ENCODE data around the gene CA4. TPM values are rescaled to one million over a fixed set of nuclear protein-coding genes. Genes with fewer than 3 reads are reported as not detected.

The CA4 gene
- total and polyA plus RNA-seq, 10 of the 15 experiments (the other 5 are each of a cell fraction or from before 2014, with no cell fraction given), result 0.13 to 0.31 TPM; not detected in 8

DNA sequence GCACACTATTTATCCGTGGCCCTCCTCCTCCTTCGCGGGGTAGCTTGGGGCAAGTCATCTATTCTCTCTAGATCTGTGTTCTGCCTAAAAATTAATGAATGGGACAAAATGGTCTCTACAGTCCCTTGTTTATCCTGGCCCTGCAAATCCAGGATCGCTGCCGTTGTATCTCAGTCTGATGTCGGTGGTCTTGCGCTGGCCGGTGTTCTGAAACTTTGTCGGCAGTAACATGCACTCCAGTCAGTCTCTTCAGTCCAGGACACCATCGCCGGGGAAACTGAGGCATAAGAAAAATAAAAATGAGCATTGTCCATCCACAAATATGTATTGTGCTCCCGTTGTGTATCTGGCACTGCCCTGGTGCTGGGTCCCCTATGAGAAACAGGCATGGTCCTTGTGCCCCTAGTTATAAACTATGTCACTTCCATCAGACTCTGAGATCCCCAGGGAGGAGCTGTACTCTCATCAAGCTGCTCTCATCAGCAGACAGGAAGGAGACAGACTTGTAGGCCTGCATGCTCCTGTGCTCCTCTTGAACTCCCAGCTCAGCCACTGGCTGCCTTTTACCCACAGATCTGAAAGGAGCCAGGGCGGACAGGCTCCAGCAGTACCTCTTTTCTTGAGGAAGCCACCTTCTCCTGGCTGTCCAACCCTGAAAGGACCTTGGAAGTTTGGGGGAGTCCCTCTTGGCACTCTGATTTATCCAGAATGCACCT is 13.7 kb upstream of the CA4 start:
- WGBS (ENCODE audit: insufficient coverage, insufficient replicate concordance, low lambda C conversion rate, missing lambda C conversion rate), result 85% methylated on average over 13 of the region's 13 CpGs
- FAIRE-seq, result no peak

DNA sequence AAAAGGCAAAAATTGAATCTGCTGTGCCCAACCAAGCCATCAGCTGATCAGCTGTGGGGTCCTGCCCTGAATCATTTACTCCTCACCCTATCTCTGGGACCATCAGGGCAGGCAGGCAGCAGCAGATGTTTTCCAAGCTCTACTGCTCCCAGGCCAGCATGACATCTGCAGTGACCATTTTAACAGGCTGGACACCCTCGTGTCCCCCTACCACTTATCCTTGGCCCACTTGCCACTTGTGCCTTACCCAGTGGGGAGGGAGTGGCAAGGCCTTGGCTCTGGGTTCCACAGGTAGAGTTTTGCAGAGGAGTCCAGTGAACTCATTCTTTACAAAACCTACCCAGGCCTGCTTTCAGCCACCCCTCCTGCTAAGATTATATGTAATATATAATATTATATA is 12.0 kb upstream of the CA4 start:
- ChIA-PET POLR2A (interaction anchor here (0.6 to 0.8 kb wide), 2 partner anchors 11 to 287 kb away, joined by 3 to 6 read pairs; no protein-coding TSS in a partner anchor), CTCF (interaction anchor here (1.6 kb wide), 1 partner anchor 285 kb away, joined by 3 read pairs; no protein-coding TSS in a partner anchor), SMC1A (ENCODE audit: uncharacterized antibody, unreplicated experiment) (no interaction called here), RAD21 (ENCODE audit: unreplicated experiment) (interaction anchor here (0.6 to 0.7 kb wide), 2 partner anchors 33 to 286 kb away, joined by 3 read pairs; no protein-coding TSS in a partner anchor)
- no peak overlapping the region for H3K9ac ChIP-seq (ENCODE audit: control insufficient read depth, insufficient read depth, low read length)
- H3K27me3 ChIP-seq (replicated peaks in 1 of 2; ENCODE audit: control insufficient read depth in 2 of 2, insufficient read depth in 2 of 2, low read length in 1 of 2), result peaks cover 0 to 4% of the 10 kb centered on the region in 2 experiments; a peak in 2 of 4 replicates
- 6% methylated on average over 1 of the region's 1 CpG for WGBS (ENCODE audit: insufficient coverage, insufficient replicate concordance, low lambda C conversion rate, missing lambda C conversion rate)
- H3K9me3 ChIP-seq (replicated peaks; ENCODE audit: control insufficient read depth, insufficient read depth, low read length), result no peaks in the 10 kb centered on the region
- no peak overlapping the region for H2AFZ ChIP-seq (ENCODE audit: control insufficient read depth, low read depth, low read length)
- no peaks in the 10 kb centered on the region for H3K36me3 ChIP-seq (ENCODE audit: control insufficient read depth in 2 of 2, insufficient read depth in 2 of 2, low read length in 1 of 2)
- H3K79me2 ChIP-seq (ENCODE audit: control insufficient read depth, insufficient read depth, low read length), result no peaks in the 10 kb centered on the region
- H3K4me2 ChIP-seq (ENCODE audit: control insufficient read depth, insufficient read depth), result no peak overlapping the region
- H3K4me1 ChIP-seq (ENCODE audit: control insufficient read depth, insufficient read depth, low read length), result no peaks in the 10 kb centered on the region
- H4K20me1 ChIP-seq (ENCODE audit: control insufficient read depth, insufficient read depth), result no peaks in the 10 kb centered on the region
- in situ Hi-C loops (cut with MboI), result loop anchor here (25.0 kb wide), 1 partner anchor 500 kb away; no protein-coding TSS in a partner anchor
- TF ChIP-seq TCF7 (IDR thresholded peaks at IDR 0.05; ENCODE audit: borderline replicate concordance) (no peak), CBX3 (IDR thresholded peaks at IDR 0.05; ENCODE audit: borderline replicate concordance, low read depth) (no peak), MXI1 (IDR thresholded peaks at IDR 0.05; ENCODE audit: low read depth, low read length) (no peak), MYB (IDR thresholded peaks at IDR 0.05; ENCODE audit: borderline replicate concordance, low read depth, low read length) (no peak), ZNF24 (IDR thresholded peaks at IDR 0.05) (no peak), MYC (IDR thresholded peaks at IDR 0.05; ENCODE audit: insufficient read depth, insufficient read length, insufficient replicate concordance, low read length, severe bottlenecking) (no peak), MTA3 (IDR thresholded peaks at IDR 0.05; ENCODE audit: borderline replicate concordance, low read length) (no peak), SPI1 (IDR thresholded peaks at IDR 0.05; ENCODE audit: borderline replicate concordance, insufficient read depth, low read depth, low read length) (no peak), STAT1 (conservative IDR thresholded peaks at IDR 0.05) (no peak), CREB1 (IDR thresholded peaks at IDR 0.05; ENCODE audit: low read depth) (no peak), WRNIP1 (IDR thresholded peaks at IDR 0.05; ENCODE audit: borderline replicate concordance, low read depth, low read length) (no peak), TARDBP (IDR thresholded peaks at IDR 0.05; ENCODE audit: borderline replicate concordance) (no peak), ZNF274 (IDR thresholded peaks at IDR 0.05; ENCODE audit: insufficient read depth, insufficient read length) (no peak), YBX1 (IDR thresholded peaks at IDR 0.05) (no peak)
- TF ChIP-seq, protein P1, sequence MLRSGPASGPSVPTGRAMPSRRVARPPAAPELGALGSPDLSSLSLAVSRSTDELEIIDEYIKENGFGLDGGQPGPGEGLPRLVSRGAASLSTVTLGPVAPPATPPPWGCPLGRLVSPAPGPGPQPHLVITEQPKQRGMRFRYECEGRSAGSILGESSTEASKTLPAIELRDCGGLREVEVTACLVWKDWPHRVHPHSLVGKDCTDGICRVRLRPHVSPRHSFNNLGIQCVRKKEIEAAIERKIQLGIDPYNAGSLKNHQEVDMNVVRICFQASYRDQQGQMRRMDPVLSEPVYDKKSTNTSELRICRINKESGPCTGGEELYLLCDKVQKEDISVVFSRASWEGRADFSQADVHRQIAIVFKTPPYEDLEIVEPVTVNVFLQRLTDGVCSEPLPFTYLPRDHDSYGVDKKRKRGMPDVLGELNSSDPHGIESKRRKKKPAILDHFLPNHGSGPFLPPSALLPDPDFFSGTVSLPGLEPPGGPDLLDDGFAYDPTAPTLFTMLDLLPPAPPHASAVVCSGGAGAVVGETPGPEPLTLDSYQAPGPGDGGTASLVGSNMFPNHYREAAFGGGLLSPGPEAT (IDR thresholded peaks at IDR 0.05; ENCODE audit: low read depth), result no peak
- BruUV-seq (replicated peaks), result no TSS peak
- no peak overlapping the region for H3K4me3 ChIP-seq
- DNase-seq (ENCODE audit: low read depth, low spot score), result no peak
- intact Hi-C loops (cut with micrococcal nuclease; ENCODE audit: unreplicated experiment), result no loop called here
- ATAC-seq, result no peak
- FAIRE-seq, result no peak
- H3K27ac ChIP-seq (ENCODE audit: control insufficient read depth, insufficient read depth), result no peak overlapping the region

More for the DNA sequence above, 13.7 kb upstream of the CA4 start:
- H3K4me3 ChIP-seq, result peak overlapping the region; percentile 64; the same call in 1 of the 2 replicates
- H3K36me3 ChIP-seq (ENCODE audit: control insufficient read depth in 2 of 2, insufficient read depth in 2 of 2, low read length in 1 of 2), result no peaks in the 10 kb centered on the region
- H3K4me1 ChIP-seq (ENCODE audit: control insufficient read depth, insufficient read depth, low read length), result no peaks in the 10 kb centered on the region
- no peak overlapping the region for H3K9ac ChIP-seq (ENCODE audit: control insufficient read depth, insufficient read depth, low read length)
- SMC1A ChIA-PET (ENCODE audit: uncharacterized antibody, unreplicated experiment), result interaction anchor here (1.1 kb wide), 1 partner anchor 63 kb away, joined by 3 read pairs; no protein-coding TSS in a partner anchor
- no peak overlapping the region for H3K4me2 ChIP-seq (ENCODE audit: control insufficient read depth, insufficient read depth)
- ATAC-seq, result no peak
- CTCF ChIA-PET, result no interaction called here
- no peaks in the 10 kb centered on the region for H3K79me2 ChIP-seq (ENCODE audit: control insufficient read depth, insufficient read depth, low read length)
- intact Hi-C loops (cut with micrococcal nuclease; ENCODE audit: unreplicated experiment) (no loop called here), in situ Hi-C loops (cut with MboI) (loop anchor here (25.0 kb wide), 1 partner anchor 501 kb away; no protein-coding TSS in a partner anchor)
- no peak overlapping the region for H2AFZ ChIP-seq (ENCODE audit: control insufficient read depth, low read depth, low read length)
- TF ChIP-seq EGR1 (IDR thresholded peaks at IDR 0.05; ENCODE audit: borderline replicate concordance in 1 of 2, low read depth in 2 of 2, low read length in 2 of 2) (no peak), NFXL1 (IDR thresholded peaks at IDR 0.05; ENCODE audit: borderline replicate concordance) (peak; percentile 0), YBX1 (IDR thresholded peaks at IDR 0.05) (no peak)
- no TSS peak for BruUV-seq (replicated peaks)
- POLR2A ChIA-PET, result interaction anchor here (0.6 kb wide), 1 partner anchor 281 kb away, joined by 3 read pairs; no protein-coding TSS in a partner anchor
- RAD21 ChIA-PET (ENCODE audit: unreplicated experiment), result no interaction called here
- no peaks in the 10 kb centered on the region for H3K9me3 ChIP-seq (replicated peaks; ENCODE audit: control insufficient read depth, insufficient read depth, low read length)
- H3K27ac ChIP-seq (ENCODE audit: control insufficient read depth, insufficient read depth), result no peak overlapping the region
- peaks cover 0 to 4% of the 10 kb centered on the region in 2 experiments; a peak in 2 of 4 replicates for H3K27me3 ChIP-seq (replicated peaks in 1 of 2; ENCODE audit: control insufficient read depth in 2 of 2, insufficient read depth in 2 of 2, low read length in 1 of 2)
- H4K20me1 ChIP-seq (ENCODE audit: control insufficient read depth, insufficient read depth), result no peaks in the 10 kb centered on the region
- DNase-seq (ENCODE audit: low read depth, low spot score), result no peak
